Panc1 (cell line): ENCODE results near the gene IDE. TPM values are rescaled to one million over a fixed set of nuclear protein-coding genes. Genes with fewer than 3 reads are reported as not detected.

Experiments used
- ATAC-seq: fragments of 200-7000 bp; cut with Tn5 transposase; 2 replicates; pipeline ENCODE4 v1.9.1; 2020; ENCODE audit warnings: mild to moderate bottlenecking, moderate library complexity
- BruUV-seq: library from RNA; stranded (reverse); fragments of 400-500 nt; replicated peaks from 2 replicates; lab custom pipeline; 2021; lab: Mats Ljungman, UMichigan
- CTCF ChIA-PET: fragments of 300-600 bp; sonication (Branson Sonifier 250); formaldehyde crosslinking; loops from one replicate; lab custom pipeline; 2022; ENCODE audit warnings: antibody characterized with exemption; lab: Charles Lee
- POLR2A ChIA-PET: fragments of 300-600 bp; sonication (Branson Sonifier 250); formaldehyde crosslinking; loops from one replicate; lab custom pipeline; 2022; ENCODE audit warnings: antibody characterized with exemption; lab: Charles Lee
- DNase-seq: peaks from one replicate; pipeline ENCODE4 v3.0.0-alpha.2; 2010; ENCODE audit warnings: low read depth, low spot score
- H3K27ac ChIP-seq: 2 replicates; pipeline ENCODE4 v1.5.1; 2011; ENCODE audit warnings: mild to moderate bottlenecking, low read length, inconsistent platforms
- H3K27me3 ChIP-seq: fragments of 200-500 bp; sonication (Bioruptor generic); 2 replicates; pipeline ENCODE4 v1.6.0; 2014; ENCODE audit warnings: low read length, inconsistent platforms; ENCODE audit not compliant: control insufficient read depth, insufficient read depth
- H3K36me3 ChIP-seq: fragments of 200-500 bp; sonication (Bioruptor generic); 2 replicates; pipeline ENCODE4 v1.5.1; 2014; ENCODE audit warnings: inconsistent platforms, mild to moderate bottlenecking, low read length, moderate library complexity; ENCODE audit not compliant: control insufficient read depth, insufficient read depth
- H3K4me1 ChIP-seq: 2 replicates; pipeline ENCODE4 v1.5.1; 2011; ENCODE audit warnings: inconsistent platforms, mild to moderate bottlenecking, low read length, moderate library complexity; ENCODE audit not compliant: control insufficient read depth, insufficient read depth
- H3K4me3 ChIP-seq, 2 experiments: 2 replicates each; pipeline ENCODE4 v1.5.1; 2011 to 2012; ENCODE audit warnings: low read depth in 2 of 2, low read length in 2 of 2, mild to moderate bottlenecking in 2 of 2, inconsistent platforms in 1 of 2, moderate library complexity in 1 of 2
- H3K9me3 ChIP-seq: fragments of 200-500 bp; sonication (Bioruptor generic); 2 replicates; pipeline ENCODE4 v1.5.1; 2014; ENCODE audit warnings: low read depth, mild to moderate bottlenecking, inconsistent platforms, low read length, moderate library complexity; ENCODE audit not compliant: control insufficient read depth, insufficient read depth
- POLR2AphosphoS5 ChIP-seq: IDR thresholded peaks from 2 replicates; pipeline ENCODE4 v1.6.1; 2012; ENCODE audit warnings: mild to moderate bottlenecking, low read depth, low read length, moderate library complexity
- SIN3A ChIP-seq: IDR thresholded peaks from 2 replicates; pipeline ENCODE4 v1.6.1; 2012; ENCODE audit warnings: low read depth, mild to moderate bottlenecking, low read length, moderate library complexity, borderline replicate concordance; ENCODE audit not compliant: insufficient read depth
- TCF7L2 ChIP-seq: IDR thresholded peaks from 2 replicates; pipeline ENCODE4 v1.6.1; 2011; ENCODE audit warnings: mild to moderate bottlenecking, low read depth, low read length, inconsistent platforms
- in situ Hi-C: cut with HindIII; loops from 2 replicates; pipeline ENCODE4 v1.10.0; 2016; ENCODE audit warnings: low sequenced_read_pairs, low pct_unique_long_range_greater_than_20kb
- intact Hi-C: fragments of 100-400 bp; cut with micrococcal nuclease; formaldehyde crosslinking; loops from one replicate; pipeline ENCODE4 v1.10.0; 2022; ENCODE audit not compliant: unreplicated experiment
- total RNA-seq: library from RNA; stranded (reverse); gene quantifications from one replicate; pipeline ENCODE4 v1.2.1, GENCODE V29; 2021; ENCODE audit not compliant: unreplicated experiment
- TF ChIP-seq, protein P1 (sequence below), 2 experiments: IDR thresholded peaks; 2 replicates each; pipeline ENCODE4 v1.6.1; 2011 to 2012; ENCODE audit warnings: low read depth in 2 of 2, control low read depth in 1 of 2, low read length in 1 of 2, mild to moderate bottlenecking in 1 of 2, moderate library complexity in 1 of 2; ENCODE audit not compliant: insufficient read depth in 1 of 2
- TF ChIP-seq, protein P2 (sequence below): fragments of 450-650 bp; IDR thresholded peaks from 2 replicates; pipeline ENCODE4 v1.5.1; 2017; ENCODE audit warnings: mild to moderate bottlenecking

The IDE gene
- total RNA-seq, 1 experiment from 2014 or later: 79.0 TPM

DNA sequence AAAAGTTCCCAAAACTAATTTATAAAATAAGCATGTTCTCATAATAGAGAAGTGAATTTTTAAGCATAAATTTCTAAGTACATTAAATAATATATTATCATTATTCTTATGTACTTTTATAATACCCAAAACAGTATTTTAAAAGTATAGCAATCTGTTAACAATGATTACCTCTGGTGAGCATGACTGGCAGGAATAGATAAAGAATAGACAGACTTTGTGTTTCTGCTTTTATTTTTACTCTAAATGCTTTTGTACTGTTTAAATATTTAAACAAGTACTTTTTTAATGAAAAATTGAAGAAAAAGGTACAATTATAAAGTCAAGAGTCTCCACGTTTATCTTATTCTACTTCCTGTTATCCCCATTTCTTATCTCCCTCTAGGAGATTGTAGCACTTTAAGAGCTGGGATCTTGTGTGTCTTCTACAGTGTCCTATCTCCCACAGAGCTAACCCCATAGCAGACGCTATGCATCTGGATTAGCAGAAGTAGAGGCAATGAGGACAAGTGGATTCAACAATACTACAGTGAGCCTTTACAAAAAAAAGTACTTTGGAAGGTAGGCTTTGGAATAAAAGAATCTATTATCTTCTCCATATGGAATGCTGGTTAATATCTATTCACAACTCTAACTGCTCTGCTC, 42.9 kb downstream of the IDE start:
- ATAC-seq: no peak
- DNase-seq: no peak
- H3K27ac ChIP-seq: no peak overlapping the region
- intact Hi-C loops: no loop called here
- H3K9me3 ChIP-seq: no peaks in the 10 kb centered on the region
- no peaks in the 10 kb centered on the region for H3K27me3 ChIP-seq
- CTCF ChIA-PET: interaction anchor here (0.5 kb wide), 1 partner anchor 15 kb away, joined by 3 read pairs; no protein-coding TSS in a partner anchor
- H3K36me3 ChIP-seq: peaks cover 40% of the 10 kb centered on the region
- no peaks in the 10 kb centered on the region for H3K4me1 ChIP-seq
- no peak overlapping the region for H3K4me3 ChIP-seq
- POLR2A ChIA-PET: no interaction called here
- in situ Hi-C loops: no loop called here
- no TSS peak for BruUV-seq
- no peak for TF ChIP-seq POLR2AphosphoS5
- TF ChIP-seq, protein P1, sequence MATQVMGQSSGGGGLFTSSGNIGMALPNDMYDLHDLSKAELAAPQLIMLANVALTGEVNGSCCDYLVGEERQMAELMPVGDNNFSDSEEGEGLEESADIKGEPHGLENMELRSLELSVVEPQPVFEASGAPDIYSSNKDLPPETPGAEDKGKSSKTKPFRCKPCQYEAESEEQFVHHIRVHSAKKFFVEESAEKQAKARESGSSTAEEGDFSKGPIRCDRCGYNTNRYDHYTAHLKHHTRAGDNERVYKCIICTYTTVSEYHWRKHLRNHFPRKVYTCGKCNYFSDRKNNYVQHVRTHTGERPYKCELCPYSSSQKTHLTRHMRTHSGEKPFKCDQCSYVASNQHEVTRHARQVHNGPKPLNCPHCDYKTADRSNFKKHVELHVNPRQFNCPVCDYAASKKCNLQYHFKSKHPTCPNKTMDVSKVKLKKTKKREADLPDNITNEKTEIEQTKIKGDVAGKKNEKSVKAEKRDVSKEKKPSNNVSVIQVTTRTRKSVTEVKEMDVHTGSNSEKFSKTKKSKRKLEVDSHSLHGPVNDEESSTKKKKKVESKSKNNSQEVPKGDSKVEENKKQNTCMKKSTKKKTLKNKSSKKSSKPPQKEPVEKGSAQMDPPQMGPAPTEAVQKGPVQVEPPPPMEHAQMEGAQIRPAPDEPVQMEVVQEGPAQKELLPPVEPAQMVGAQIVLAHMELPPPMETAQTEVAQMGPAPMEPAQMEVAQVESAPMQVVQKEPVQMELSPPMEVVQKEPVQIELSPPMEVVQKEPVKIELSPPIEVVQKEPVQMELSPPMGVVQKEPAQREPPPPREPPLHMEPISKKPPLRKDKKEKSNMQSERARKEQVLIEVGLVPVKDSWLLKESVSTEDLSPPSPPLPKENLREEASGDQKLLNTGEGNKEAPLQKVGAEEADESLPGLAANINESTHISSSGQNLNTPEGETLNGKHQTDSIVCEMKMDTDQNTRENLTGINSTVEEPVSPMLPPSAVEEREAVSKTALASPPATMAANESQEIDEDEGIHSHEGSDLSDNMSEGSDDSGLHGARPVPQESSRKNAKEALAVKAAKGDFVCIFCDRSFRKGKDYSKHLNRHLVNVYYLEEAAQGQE (IDR thresholded peaks at IDR 0.05; ENCODE audit: insufficient read depth in 1 of 2, low read depth in 2 of 2, low read length in 1 of 2): no peak
- TF ChIP-seq, protein P2, sequence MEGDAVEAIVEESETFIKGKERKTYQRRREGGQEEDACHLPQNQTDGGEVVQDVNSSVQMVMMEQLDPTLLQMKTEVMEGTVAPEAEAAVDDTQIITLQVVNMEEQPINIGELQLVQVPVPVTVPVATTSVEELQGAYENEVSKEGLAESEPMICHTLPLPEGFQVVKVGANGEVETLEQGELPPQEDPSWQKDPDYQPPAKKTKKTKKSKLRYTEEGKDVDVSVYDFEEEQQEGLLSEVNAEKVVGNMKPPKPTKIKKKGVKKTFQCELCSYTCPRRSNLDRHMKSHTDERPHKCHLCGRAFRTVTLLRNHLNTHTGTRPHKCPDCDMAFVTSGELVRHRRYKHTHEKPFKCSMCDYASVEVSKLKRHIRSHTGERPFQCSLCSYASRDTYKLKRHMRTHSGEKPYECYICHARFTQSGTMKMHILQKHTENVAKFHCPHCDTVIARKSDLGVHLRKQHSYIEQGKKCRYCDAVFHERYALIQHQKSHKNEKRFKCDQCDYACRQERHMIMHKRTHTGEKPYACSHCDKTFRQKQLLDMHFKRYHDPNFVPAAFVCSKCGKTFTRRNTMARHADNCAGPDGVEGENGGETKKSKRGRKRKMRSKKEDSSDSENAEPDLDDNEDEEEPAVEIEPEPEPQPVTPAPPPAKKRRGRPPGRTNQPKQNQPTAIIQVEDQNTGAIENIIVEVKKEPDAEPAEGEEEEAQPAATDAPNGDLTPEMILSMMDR: no peak
- no peak for TF ChIP-seq TCF7L2
- TF ChIP-seq SIN3A: no peak

DNA sequence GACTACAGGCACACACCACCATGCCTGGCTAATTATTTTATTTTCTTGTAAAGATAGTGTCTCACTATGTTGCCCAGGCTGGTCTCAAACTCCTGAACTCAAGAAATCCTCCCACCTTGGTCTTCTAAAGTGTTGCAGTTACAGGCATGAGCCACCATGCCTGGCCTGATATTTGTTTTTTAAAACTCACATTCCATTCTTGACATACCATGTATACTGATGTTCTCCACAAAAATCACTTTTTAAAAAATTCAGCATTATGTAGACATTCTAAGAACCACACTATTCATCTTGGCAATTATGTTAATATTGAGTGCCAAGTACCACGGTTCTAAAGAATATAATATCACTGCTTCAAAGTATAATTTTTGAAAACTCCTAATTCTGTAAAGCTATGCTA, 43.5 kb downstream of the IDE start:
- BruUV-seq: no TSS peak
- Histone ChIP-seq H3K27me3 (no peaks in the 10 kb centered on the region), H3K9me3 (no peaks in the 10 kb centered on the region), H3K27ac (no peak overlapping the region), H3K4me3 (no peak overlapping the region), H3K36me3 (peaks cover 40% of the 10 kb centered on the region), H3K4me1 (no peaks in the 10 kb centered on the region)
- no peak for ATAC-seq
- CTCF ChIA-PET: interaction anchor here (0.5 kb wide), 1 partner anchor 15 kb away, joined by 3 read pairs; no protein-coding TSS in a partner anchor
- DNase-seq: no peak
- TF ChIP-seq TCF7L2 (no peak), POLR2AphosphoS5 (no peak), SIN3A (no peak)
- TF ChIP-seq, protein P1 (IDR thresholded peaks at IDR 0.05; ENCODE audit: insufficient read depth in 1 of 2, low read depth in 2 of 2, low read length in 1 of 2): no peak
- TF ChIP-seq, protein P2: no peak
- POLR2A ChIA-PET: no interaction called here
- intact Hi-C loops: no loop called here
- in situ Hi-C loops: no loop called here
